CD4-positive, alpha-beta T cell treated with Interleukin-2 at 100 ng/mL for 4 hours (primary cell): ENCODE results near the gene YIPF6.
A peak's percentile ranks its signal among the peaks of the same experiment; 100 is the strongest.
"Not testable (repeated sequence)": the region's sequence is repeated elsewhere in the genome, so short reads cannot be mapped to it uniquely, and the experiment has no call there.

Source experiments
- DNase-seq: peaks from one replicate; pipeline ENCODE4 v3.0.0-alpha.2; 2020; ENCODE audit warnings: low spot score

YIPF6 gene

DNA sequence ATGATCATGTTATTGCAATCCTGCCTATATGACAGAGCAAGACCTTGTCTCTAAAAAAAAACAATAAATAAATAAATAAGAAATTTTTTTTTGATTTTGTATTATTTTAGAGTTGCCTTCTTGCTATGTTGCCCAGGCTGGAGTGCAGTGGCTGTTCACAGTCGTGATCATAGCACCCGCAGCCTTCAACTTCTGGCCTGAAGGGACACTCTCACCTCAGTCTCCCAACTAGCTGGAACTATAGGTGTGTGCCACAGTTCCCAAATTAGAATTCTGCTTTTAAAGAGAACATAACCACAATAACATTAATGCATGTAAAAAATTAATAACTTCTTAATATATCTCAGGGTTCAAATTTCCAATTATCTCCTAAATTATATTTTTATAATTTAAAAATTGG is 7.8 kb downstream of the YIPF6 start:
- DNase-seq = no peak

DNA sequence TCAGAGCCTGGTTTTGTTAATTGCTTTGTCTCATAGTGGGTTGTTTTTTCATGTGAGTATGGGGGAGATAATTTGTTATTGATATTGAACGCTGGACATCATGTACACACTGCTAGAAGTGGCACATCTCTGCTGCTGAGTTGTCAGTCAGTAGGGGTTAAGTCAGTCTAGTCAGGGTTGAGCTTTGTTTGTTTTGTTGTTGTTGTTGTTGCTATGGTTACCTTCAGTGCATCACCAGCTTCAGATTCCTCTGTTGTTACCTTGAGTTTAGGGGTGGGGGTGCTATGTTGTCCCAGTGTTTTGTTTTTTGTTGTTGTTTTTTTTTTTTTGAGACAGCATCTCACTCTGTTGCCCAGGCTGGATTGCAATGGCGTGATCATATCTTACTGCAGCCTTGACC is 9.9 kb downstream of the YIPF6 start:
- DNase-seq = peak; percentile 56

DNA sequence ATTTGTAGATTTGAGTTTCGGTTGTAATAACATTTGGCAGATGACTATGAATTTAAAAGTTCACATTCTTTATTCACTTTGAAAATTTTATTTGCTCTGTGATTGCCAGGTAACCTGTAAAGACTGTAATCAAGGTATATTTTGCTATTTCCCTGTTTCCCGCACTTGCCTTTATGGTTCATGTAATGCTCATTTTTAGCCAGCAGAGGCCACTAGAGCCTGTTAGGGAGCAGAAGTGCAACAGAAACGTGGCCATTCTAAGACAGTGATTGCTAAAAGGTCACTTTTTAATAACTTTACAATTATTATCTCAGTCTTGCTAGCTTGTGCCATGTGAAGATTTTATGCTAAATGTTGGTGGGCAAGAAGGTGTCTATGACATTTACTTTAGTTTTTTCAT is 12.4 kb downstream of the YIPF6 start:
- DNase-seq = peak; percentile 52

DNA sequence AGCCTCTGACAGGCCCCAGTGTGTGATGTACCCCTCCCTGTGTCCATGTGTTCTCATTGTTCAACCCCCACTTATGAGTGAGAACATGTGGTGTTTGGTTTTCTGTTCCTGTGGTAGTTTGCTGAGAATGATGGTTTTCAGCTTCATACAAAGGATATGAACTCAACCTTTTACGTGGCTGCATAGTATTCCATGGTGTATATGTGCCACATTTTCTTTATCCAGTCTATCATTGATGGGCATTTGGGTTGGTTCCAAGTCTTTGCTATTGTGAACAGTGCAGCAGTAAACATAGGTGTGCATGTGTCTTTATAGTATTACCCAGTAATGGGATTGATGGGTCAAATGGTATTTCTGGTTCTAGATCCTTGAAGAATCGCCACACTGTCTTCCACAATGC is 25.8 kb downstream of the YIPF6 start:
- DNase-seq = not testable (repeated sequence)

DNA sequence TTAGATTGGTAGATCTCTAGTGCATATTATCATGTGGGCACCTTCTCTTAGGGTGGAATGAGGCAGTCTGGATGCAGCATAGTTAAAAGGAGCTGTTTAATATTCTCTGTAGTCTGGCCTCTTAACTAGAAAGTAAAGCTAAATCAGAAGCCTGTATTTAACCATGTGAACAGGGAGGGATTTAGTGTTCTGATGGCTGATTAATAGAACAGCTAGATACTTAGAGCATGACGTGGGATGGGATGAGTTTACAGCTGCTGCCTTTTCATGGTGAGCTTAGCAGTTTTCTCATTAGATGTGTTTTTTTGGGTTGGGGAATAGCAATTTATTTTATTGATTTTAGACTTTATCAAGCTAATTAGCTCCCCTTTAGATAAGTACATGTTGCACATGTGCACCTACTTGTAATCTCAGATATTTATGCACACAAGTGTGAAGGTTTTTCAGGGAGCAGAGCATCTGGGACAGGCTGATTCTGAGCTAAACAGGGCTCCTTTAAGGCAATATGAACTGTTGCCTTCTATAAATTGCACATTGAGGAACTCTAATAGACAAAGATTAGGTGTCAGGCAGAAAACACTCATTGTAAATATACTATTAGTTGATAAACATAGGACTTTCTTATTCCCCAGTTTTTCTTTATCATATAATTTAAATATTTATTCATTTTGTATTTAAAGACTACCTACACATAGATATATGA is 34.1 kb downstream of the YIPF6 start:
- no peak for DNase-seq

DNA sequence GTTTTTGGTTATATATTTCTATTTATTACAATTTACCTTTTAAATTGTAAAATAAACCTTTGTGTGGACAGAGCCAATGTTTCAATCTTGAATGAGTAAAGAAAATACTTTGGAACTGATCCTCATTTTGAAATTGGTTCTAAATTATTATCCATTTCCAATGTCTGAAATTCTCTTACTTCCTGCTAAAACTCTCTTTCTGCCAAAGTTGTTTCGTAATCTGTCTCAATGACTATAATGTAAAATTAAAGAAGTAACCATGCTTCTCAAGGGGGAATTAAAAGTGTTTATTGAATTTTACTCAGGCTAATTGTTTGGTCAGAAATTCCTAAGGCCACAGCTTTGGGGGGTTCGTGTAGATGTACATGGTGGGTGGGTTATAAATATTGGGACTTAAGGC is 34.8 kb downstream of the YIPF6 start:
- DNase-seq = no peak

DNA sequence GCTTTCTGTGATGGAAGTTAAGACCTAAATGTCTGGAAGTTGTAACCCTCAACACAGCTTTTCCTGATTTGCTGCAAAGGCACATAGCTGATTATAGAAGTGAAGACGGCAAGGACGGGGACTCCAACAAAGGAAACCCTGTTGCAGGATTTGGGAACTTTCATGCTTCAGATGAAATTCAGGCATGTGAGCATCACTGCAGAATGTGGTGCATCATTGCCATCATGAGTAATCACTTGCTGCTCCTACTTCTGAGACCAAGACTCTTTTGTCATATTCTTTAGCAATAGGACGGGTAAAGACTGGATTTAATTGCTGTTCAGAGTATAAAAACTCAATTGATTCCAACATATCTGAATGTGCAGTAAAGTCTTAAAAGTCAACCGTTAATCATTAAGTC is 35.8 kb downstream of the YIPF6 start:
- DNase-seq = no peak

DNA sequence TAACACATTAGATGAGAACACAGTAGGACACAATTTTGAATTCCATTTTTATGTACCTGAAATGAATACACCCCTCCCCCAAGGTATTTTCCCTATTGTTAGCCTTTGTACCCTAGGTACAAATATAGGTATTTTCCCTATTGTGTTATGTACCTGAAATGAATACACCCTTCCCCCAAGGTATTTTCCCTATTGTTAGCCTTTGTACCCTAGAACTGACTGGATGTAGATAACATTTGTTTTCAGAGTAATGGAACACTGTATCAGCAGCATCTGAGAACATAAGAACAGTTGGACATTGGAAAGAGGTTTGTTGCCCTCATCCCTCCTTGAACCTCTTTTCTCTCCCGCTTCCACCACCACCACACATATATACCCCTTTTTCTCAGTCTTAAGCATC is 37.6 kb downstream of the YIPF6 start:
- DNase-seq = no peak

DNA sequence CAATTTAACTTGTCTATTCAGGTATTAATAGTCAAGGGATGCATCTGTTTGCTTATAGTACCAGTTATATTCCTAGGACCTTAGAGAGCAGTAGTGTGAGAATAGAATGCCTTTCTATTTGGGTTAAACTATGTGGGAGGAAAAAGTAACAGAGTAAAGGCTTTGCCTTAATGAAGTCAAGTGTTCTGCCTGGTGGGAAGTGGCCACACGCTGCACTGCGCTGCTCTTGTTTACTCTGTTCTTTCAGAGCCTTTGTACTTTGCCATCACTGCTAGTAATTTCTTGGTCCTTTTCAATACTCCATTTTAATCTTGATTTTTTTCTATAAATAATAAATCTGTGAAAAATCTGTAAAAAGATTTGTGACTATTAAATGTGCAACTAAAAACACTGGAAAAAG is 38.0 kb downstream of the YIPF6 start:
- no peak for DNase-seq

DNA sequence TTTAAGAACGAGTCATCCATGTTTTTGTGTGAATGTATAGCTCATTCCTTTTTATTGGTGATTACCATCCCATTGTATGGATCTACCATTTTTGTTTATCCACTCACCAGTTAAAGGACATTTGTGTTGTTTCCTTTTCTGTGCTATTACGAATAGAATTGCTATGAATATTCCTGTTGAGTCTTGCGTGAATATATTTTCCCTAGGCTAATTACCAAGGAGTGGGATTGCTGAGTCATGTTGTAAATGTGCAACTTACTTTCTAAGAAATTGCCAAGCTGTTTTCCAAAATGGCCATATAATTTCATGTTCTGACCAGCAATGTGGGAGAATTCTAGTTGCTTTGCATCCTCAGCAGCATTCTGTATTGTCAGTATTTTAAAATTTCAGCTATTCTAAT is 51.3 kb downstream of the YIPF6 start:
- no peak for DNase-seq

DNA sequence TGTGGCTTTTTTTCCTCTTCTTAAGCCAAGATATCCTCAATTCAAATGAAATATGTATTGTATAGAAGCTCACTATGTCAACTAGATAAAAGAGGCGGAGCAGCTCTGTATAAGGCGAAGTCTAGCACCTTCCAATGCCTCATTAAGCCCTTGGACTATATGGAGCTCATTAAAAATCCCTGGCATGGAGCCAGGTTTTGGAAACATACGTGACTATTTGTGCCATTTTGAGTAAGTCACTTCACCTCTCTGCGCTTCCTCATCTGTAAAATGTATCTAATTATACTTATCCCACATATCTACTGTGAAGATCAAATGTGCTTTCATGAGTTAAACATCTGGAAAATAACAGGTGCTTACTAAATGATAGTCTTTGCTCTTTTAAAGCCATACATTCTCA is 57.2 kb downstream of the YIPF6 start:
- no peak for DNase-seq

DNA sequence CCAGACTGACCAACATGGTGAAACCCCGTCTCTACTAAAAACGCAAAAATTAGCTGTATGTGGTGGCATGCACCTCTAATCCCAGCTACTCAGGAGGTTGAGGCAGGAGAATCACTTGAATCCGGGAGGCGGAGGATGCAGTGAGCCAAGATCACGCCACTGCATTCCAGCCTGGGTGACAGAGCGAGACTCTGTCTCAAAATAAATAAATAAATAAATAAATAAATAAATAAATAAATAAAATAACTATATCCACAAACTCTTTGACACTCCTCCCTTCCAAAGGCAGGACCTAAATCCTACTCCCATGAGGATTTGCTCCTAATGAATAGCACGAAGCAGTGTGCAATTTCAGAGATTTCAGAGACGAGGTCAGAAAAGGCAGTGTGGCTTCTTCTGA is 58.3 kb downstream of the YIPF6 start:
- DNase-seq = not testable (repeated sequence)

DNA sequence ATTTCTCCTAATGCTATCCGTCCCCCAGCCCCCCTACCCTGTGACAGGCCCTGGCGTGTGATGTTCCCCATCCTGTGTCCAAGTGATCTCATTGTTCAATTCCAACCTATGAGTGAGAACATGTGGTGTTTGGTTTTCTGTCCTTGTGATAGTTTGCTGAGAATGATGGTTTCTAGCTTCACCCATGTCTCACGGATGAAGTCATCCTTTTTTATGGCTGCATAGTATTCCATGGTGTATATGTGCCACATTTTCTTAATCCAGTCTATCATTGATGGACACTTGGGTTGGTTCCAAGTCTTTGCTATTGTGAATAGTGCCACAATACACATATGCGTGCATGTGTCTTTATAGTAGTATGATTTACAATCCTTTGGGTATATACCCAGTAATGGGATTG is 61.1 kb downstream of the YIPF6 start:
- DNase-seq = not testable (repeated sequence)

DNA sequence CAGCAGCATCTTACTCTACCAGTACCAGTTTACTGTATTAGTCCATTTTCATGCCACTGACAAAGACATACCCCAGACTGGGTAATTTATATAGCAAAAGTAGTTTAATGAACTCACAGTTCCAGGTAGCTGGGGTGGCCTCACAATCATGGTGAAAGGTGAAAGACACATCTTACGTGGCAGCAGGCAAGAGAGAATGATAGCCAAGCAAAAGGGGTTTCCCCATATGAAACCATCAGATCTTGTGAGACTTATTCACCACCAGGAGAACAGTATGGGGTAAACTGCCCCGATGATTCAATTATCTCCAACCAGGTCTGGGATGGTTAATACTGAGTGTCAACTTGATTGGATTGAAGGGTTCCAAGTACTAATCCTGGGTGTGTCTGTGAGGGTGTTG is 69.3 kb downstream of the YIPF6 start:
- no peak for DNase-seq

DNA sequence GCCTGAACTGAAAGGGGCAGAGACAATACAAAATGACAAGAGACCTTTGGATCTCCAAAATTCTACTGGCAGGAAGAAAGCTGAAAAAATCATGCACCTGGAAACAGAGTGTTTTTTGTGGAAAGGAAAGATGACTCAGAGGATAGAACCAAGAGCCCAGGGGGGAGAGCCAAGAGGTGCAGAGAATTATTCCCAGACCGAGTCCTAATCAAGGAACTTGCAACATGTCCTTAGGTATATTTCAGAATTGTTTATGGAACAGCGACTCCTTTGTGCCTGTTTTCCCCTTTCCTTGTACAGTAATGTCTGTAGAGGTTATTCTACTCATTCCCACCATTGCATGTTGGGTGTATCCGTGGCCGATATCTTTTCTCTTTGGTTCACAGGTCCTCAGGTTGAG is 71.7 kb downstream of the YIPF6 start:
- no peak for DNase-seq

DNA sequence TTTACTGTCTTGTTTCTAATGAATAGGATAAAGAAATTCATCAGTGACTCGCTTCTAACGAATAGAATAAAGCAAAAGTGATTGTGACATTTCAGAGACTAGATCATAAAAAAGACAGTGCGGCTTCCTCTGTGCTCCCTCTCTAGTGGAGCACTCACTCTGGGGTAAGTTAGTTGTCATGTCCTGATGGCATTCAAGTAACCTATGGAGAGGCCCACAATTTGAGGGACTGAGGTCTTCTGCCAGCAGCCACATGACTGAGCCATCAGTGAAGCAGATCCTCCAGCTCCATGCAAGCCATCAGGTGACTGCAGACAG is 72.4 kb downstream of the YIPF6 start:
- no peak for DNase-seq

DNA sequence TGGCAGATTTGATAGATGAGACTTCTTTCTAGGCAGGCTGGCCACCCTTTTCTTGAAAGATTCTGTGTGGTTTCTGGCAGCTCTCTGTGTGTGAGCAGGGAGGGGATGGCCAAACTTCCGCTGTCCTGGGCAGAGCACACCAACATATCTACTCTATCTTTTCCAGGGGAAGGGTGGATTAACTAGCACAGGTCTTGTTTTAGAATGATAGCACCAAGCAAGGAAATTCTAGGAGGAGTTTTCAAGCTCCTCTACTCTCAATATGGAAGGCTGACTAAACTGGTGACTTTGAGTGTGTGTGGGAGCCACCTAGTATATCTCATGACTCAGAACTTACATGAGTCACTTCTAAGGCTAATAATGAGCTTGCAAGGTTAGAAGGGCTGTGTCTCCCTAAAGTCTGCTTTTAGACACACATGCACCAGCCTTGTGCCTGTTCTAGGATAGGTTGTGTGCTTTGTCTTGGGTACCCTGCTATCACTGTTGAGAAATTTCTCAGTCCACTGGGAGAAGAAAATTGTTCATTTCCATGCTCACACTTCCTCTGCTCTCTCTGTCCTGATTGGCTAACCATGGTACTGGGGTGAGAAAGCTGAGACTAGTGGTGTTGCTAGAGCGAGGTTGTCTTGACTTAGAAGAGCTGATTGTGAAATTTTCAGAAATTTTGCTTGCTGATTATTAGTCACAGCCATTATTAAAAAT is 72.9 kb downstream of the YIPF6 start:
- no peak for DNase-seq

DNA sequence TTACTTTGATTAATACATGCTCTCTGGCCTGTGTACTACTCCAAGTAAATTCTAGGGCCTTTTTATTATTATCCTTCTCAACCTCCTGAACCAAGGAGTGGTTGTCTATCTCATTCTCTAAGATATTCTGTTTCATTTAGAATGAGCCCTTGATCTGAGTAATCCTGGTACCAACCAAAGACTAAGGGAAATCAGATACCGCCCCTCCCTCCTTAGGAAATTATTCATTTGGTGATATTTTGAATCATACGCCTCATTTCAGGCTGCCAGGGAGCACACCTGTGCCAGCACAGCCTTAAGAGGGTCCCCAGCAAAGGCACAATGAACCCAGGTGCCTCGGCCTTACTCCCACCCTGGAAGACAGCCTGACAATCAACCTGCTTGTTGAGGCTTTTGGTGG is 75.4 kb downstream of the YIPF6 start:
- DNase-seq = no peak

DNA sequence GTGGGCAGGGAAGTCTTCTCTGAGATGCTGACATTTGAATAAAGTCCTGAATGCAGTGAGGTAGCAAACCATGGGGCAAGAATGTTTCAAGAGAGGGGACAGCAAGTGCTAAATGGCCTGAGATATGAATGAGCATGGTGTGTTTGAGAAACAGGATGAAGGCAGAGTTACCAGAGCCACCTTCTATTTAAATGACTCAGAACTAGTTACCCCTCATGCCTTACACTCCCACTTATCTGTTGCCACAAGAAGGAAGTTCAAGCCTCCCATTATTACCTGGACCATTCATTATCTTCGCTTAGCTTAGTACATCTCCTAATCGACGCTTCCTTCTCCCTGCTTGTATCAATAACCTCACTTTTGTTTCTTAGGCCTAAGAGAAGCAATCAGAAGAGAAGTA is 81.0 kb downstream of the YIPF6 start:
- DNase-seq = no peak

DNA sequence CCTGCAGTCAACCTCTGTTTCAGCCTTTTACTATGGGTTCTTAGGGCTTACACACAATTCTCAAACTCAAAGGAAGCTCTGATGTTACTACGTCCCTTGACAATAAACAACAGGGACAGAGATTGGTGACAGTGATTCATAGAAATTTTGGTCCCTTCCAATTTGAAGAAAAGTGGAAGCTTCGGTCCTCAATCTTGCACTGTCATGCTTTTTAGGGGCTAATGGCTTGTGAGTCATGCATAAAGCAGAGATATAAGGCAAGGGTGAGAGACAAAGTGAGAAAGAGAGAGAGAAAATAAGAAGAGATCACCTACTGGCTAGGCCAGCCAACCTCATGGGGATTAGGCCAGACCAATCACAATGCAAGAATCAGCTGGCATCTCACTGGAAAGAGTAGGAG is 85.4 kb downstream of the YIPF6 start:
- DNase-seq = no peak
